IMR-90 (cell line): Measurements from ENCODE around the gene CPEB3. TPM values are rescaled to one million over a fixed set of nuclear protein-coding genes. Genes with fewer than 3 reads are reported as not detected.

Experiments
- ATAC-seq: fragments of 200-7000 bp; cut with Tn5 transposase; 2 replicates; pipeline ENCODE4 v1.9.1; 2020; ENCODE audit warnings: low read depth, mild to moderate bottlenecking, moderate library complexity
- BruUV-seq: library from RNA; stranded (reverse); fragments of 400-500 nt; replicated peaks from 2 replicates; lab custom pipeline; 2021; lab: Mats Ljungman, UMichigan
- CTCF ChIA-PET: fragments of 300-600 bp; formaldehyde crosslinking; extraction: SDS; loops from one replicate; lab custom pipeline; 2021; ENCODE audit warnings: antibody characterized with exemption; lab: Yijun Ruan, JAX
- POLR2A ChIA-PET: fragments of 300-600 bp; sonication (Branson Sonifier 250); formaldehyde crosslinking; loops from one replicate; lab custom pipeline; 2022; ENCODE audit warnings: antibody characterized with exemption; ENCODE audit not compliant: unreplicated experiment; lab: Charles Lee
- DNase-seq: peaks from one replicate; pipeline ENCODE4 v3.0.0; 2013
- H2AFZ ChIP-seq: replicated peaks from 2 replicates; pipeline ENCODE3; 2013; ENCODE audit warnings: low read length, mild to moderate bottlenecking; ENCODE audit not compliant: poor library complexity
- H2AK5ac ChIP-seq: 2 replicates; pipeline ENCODE4 v1.6.1; 2013; ENCODE audit warnings: low read depth, low read length, inconsistent platforms
- H2AK9ac ChIP-seq: replicated peaks from 2 replicates; pipeline ENCODE3; 2013; ENCODE audit warnings: mild to moderate bottlenecking, low read depth, low read length, moderate library complexity; ENCODE audit not compliant: poor library complexity
- H2BK120ac ChIP-seq: 2 replicates; pipeline ENCODE4 v1.6.1; 2013; ENCODE audit warnings: low read depth, low read length, inconsistent platforms
- H2BK15ac ChIP-seq: 3 replicates; pipeline ENCODE4 v1.6.1; 2013; ENCODE audit warnings: low read depth, low read length, inconsistent platforms
- H2BK20ac ChIP-seq: 2 replicates; pipeline ENCODE4 v1.6.1; 2013; ENCODE audit warnings: low read depth, mild to moderate bottlenecking, inconsistent platforms, low read length, moderate library complexity
- H2BK5ac ChIP-seq: 2 replicates; pipeline ENCODE4 v1.6.1; 2013; ENCODE audit warnings: mild to moderate bottlenecking, low read depth, low read length, inconsistent platforms; ENCODE audit not compliant: poor library complexity, severe bottlenecking
- H3K14ac ChIP-seq: replicated peaks from 2 replicates; pipeline ENCODE4 v1.6.1; 2013; ENCODE audit warnings: low read depth, low read length, inconsistent platforms
- H3K18ac ChIP-seq: 2 replicates; pipeline ENCODE4 v1.6.1; 2013; ENCODE audit warnings: low read depth, low read length, control low read depth
- H3K23ac ChIP-seq: 2 replicates; pipeline ENCODE4 v1.6.1; 2013; ENCODE audit warnings: low read depth, low read length, inconsistent platforms
- H3K27ac ChIP-seq: 2 replicates; pipeline ENCODE4 v1.5.1; 2013; ENCODE audit warnings: mild to moderate bottlenecking, control low read depth, low read length; ENCODE audit not compliant: insufficient read depth
- H3K27me3 ChIP-seq: 2 replicates; pipeline ENCODE4 v1.6.1; 2013; ENCODE audit warnings: low read length; ENCODE audit not compliant: control insufficient read depth, insufficient read depth
- H3K36me3 ChIP-seq: 2 replicates; pipeline ENCODE4 v1.6.1; 2013; ENCODE audit warnings: low read length, mixed read lengths; ENCODE audit not compliant: control insufficient read depth, insufficient read depth
- H3K4ac ChIP-seq: 2 replicates; pipeline ENCODE4 v1.6.1; 2013; ENCODE audit warnings: low read depth, low read length, inconsistent platforms
- H3K4me1 ChIP-seq: 2 replicates; pipeline ENCODE4 v1.6.1; 2013; ENCODE audit warnings: low read length, mixed read lengths; ENCODE audit not compliant: control insufficient read depth, insufficient read depth
- H3K4me2 ChIP-seq: 2 replicates; pipeline ENCODE4 v1.6.1; 2013; ENCODE audit warnings: low read depth, mild to moderate bottlenecking, control low read depth, low read length, moderate library complexity
- H3K4me3 ChIP-seq: 2 replicates; pipeline ENCODE4 v1.5.1; 2013; ENCODE audit warnings: low read depth, mild to moderate bottlenecking, control low read depth, low read length, moderate library complexity; ENCODE audit not compliant: insufficient read depth
- H3K56ac ChIP-seq: 2 replicates; pipeline ENCODE4 v1.6.1; 2013; ENCODE audit warnings: low read length, inconsistent platforms; ENCODE audit not compliant: insufficient read depth; ENCODE audit errors: extremely low read depth
- H3K79me1 ChIP-seq, 2 experiments: 2 replicates each; pipeline ENCODE4 v1.6.1; 2013; ENCODE audit warnings: low read length in 2 of 2, inconsistent platforms in 1 of 2, low read depth in 1 of 2
- H3K9ac ChIP-seq: 2 replicates; pipeline ENCODE4 v1.6.1; 2013; ENCODE audit warnings: low read depth, low read length, control low read depth
- H3K9me1 ChIP-seq: 2 replicates; pipeline ENCODE4 v1.6.1; 2013; ENCODE audit warnings: low read length, inconsistent platforms; ENCODE audit not compliant: insufficient read depth
- H3K9me3 ChIP-seq: 2 replicates; pipeline ENCODE4 v1.6.1; 2013; ENCODE audit warnings: low read length; ENCODE audit not compliant: control insufficient read depth, insufficient read depth
- H4K20me1 ChIP-seq: 2 replicates; pipeline ENCODE4 v1.6.1; 2013; ENCODE audit warnings: low read length, inconsistent platforms; ENCODE audit not compliant: insufficient read depth
- H4K5ac ChIP-seq: 2 replicates; pipeline ENCODE4 v1.6.1; 2013; ENCODE audit warnings: mild to moderate bottlenecking, low read depth, low read length, control low read depth
- H4K8ac ChIP-seq, 2 experiments: 2 replicates each; pipeline ENCODE4 v1.6.1; 2013; ENCODE audit warnings: low read depth in 2 of 2, low read length in 2 of 2, control low read depth in 1 of 2, inconsistent platforms in 1 of 2
- H4K91ac ChIP-seq: 2 replicates; pipeline ENCODE4 v1.6.1; 2013; ENCODE audit warnings: low read depth, low read length, inconsistent platforms; ENCODE audit not compliant: insufficient read depth
- BHLHE40 ChIP-seq: fragments of 150-350 bp; IDR thresholded peaks from 2 replicates; pipeline ENCODE4 v1.6.1; 2016; ENCODE audit warnings: mild to moderate bottlenecking, low read depth, low read length
- FOS ChIP-seq: fragments of 150-350 bp; IDR thresholded peaks from 2 replicates; pipeline ENCODE4 v1.6.1; 2016; ENCODE audit warnings: low read depth, low read length
- MAZ ChIP-seq: IDR thresholded peaks from 2 replicates; pipeline ENCODE4 v1.6.1; 2012; ENCODE audit warnings: low read depth, mild to moderate bottlenecking, low read length, improper control_type of control experiment, moderate library complexity, borderline replicate concordance
- RCOR1 ChIP-seq: IDR thresholded peaks from 2 replicates; pipeline ENCODE4 v1.6.1; 2012; ENCODE audit warnings: mild to moderate bottlenecking, low read length, improper control_type of control experiment; ENCODE audit not compliant: insufficient replicate concordance
- WGBS, 2 experiments: methylation state at CpG; one replicate each; pipeline versions ENCODE4 v1.1.5 to v1.1.7; 2013; ENCODE audit warnings: missing lambda C conversion rate in 2 of 2; ENCODE audit not compliant: insufficient read length in 1 of 2; ENCODE audit errors: extremely low coverage in 2 of 2; 5-methylcytosine and 5-hydroxymethylcytosine counted together
- dilution Hi-C: fragments of 300-500 bp; cut with HindIII; formaldehyde crosslinking; loops from one replicate; pipeline ENCODE4 v1.14.3; 2018; ENCODE audit warnings: low sequenced_read_pairs; ENCODE audit not compliant: unreplicated experiment
- in situ Hi-C: fragments of 300-500 bp; cut with MboI; formaldehyde crosslinking; loops from 3 replicates; pipeline ENCODE4 v1.14.3; 2019; ENCODE audit warnings: low sequenced_read_pairs, inconsistent platforms, mixed read lengths
- intact Hi-C: fragments of 100-400 bp; cut with micrococcal nuclease; formaldehyde crosslinking; loops from 2 replicates; pipeline ENCODE4 v1.10.0; 2022
- polyA plus RNA-seq, 3 experiments: library from polyadenylated mRNA; depleted of rRNA; stranded (reverse); fragments of >200 nt; gene quantifications; 2 replicates each; pipeline ENCODE4 v1.2.3, GENCODE V29; 2012; ENCODE audit warnings: low replicate concordance in 1 of 3
- total RNA-seq: library from RNA; depleted of rRNA; stranded (reverse); fragments of >200 nt; gene quantifications from 2 replicates; pipeline ENCODE4 v1.2.3, GENCODE V29; 2012
- TF ChIP-seq, protein P1 (sequence below): fragments of 150-350 bp; IDR thresholded peaks from 2 replicates; pipeline ENCODE4 v1.6.1; 2017; ENCODE audit warnings: mild to moderate bottlenecking, antibody characterized with exemption, low read length, low read depth

Gene CPEB3
- total and polyA plus RNA-seq, 2 of the 4 experiments (the other 2 are of a cell fraction): 0.18 to 0.36 TPM

DNA sequence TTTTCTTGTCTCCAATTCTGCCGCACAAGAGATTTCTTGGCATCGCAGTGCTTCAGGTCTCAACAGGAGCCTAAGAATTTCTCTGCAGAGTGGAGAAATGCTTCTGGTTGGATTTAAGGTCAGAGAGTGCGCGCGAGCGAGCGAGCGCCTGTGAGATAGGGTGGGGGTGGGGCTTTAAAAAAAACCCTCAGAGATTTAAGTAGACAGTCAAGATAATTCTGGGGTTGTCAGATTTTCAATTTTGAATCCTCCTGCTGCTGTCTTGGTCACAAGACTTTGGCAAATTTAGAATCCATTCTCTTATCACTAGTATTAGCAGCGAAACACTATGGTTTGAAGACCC is 49.7 kb downstream of the CPEB3 start:
- H2AK9ac ChIP-seq: no peak overlapping the region
- H2AK5ac ChIP-seq: no peak overlapping the region
- no peak overlapping the region for H3K4ac ChIP-seq
- no peak overlapping the region for H4K5ac ChIP-seq
- no peak overlapping the region for H3K14ac ChIP-seq
- no peak overlapping the region for H2BK5ac ChIP-seq
- no peaks in the 10 kb centered on the region for H3K36me3 ChIP-seq
- dilution Hi-C loops: no loop called here
- H3K79me1 ChIP-seq: no peaks in the 10 kb centered on the region
- ChIA-PET CTCF (interaction anchor here (1.6 kb wide), 1 partner anchor 51 kb away, joined by 5 read pairs; the partner anchor contains the start of genes CPEB3 and MARCHF5), POLR2A (no interaction called here)
- no peak overlapping the region for H3K56ac ChIP-seq
- no peak overlapping the region for H3K27ac ChIP-seq
- H2BK20ac ChIP-seq: no peak overlapping the region
- no peak for TF ChIP-seq RCOR1
- TF ChIP-seq BHLHE40: no peak
- TF ChIP-seq, protein P1, sequence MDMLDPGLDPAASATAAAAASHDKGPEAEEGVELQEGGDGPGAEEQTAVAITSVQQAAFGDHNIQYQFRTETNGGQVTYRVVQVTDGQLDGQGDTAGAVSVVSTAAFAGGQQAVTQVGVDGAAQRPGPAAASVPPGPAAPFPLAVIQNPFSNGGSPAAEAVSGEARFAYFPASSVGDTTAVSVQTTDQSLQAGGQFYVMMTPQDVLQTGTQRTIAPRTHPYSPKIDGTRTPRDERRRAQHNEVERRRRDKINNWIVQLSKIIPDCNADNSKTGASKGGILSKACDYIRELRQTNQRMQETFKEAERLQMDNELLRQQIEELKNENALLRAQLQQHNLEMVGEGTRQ: no peak
- no peak for TF ChIP-seq FOS
- no peak for TF ChIP-seq MAZ
- H3K9me1 ChIP-seq: no peaks in the 10 kb centered on the region
- H4K20me1 ChIP-seq: no peaks in the 10 kb centered on the region
- no peak overlapping the region for H3K23ac ChIP-seq
- intact Hi-C loops: loop anchor here (5.0 kb wide), 1 partner anchor 154 kb away; no protein-coding TSS in a partner anchor
- peak overlapping the region; percentile 88 for H3K4me2 ChIP-seq
- H3K4me1 ChIP-seq: peaks cover 2% of the 10 kb centered on the region; the same call in 1 of the 2 replicates
- H4K91ac ChIP-seq: no peak overlapping the region
- no peak overlapping the region for H2AFZ ChIP-seq
- no peak overlapping the region for H2BK120ac ChIP-seq
- peak overlapping the region; percentile 78; the same call in 1 of the 2 replicates for H3K4me3 ChIP-seq
- ATAC-seq: peak; percentile 19; the same call in 1 of the 2 replicates
- peak overlapping the region; percentile 62; the same call in 1 of the 2 replicates for H3K9ac ChIP-seq
- in situ Hi-C loops: no loop called here
- 6% methylated on average over 6 of the region's 9 CpGs; no CpG with 5 or more reads in 1 of the 2 experiments for WGBS, 2 experiments
- no TSS peak for BruUV-seq
- no peaks in the 10 kb centered on the region for H3K27me3 ChIP-seq
- DNase-seq: peak; percentile 9
- H2BK15ac ChIP-seq: no peak overlapping the region
- no peak overlapping the region for H3K18ac ChIP-seq
- H4K8ac ChIP-seq: no peak overlapping the region
- H3K9me3 ChIP-seq: no peaks in the 10 kb centered on the region
